ENCODE measurements around the gene COL4A6.
"Not testable (repeated sequence)": the region's sequence is repeated elsewhere in the genome, so short reads cannot be mapped to it uniquely, and the experiment has no call there.

Gene COL4A6
- total RNA-seq: 0 reads per million in 4 donors

- no peak for DNase-seq
Measured at GRCh38 chrX:108438110-108438623, at the start of gene COL4A6. Gene COL4A6, minus strand, starts transcription at chrX:108438422. Its CDS starts 226 bp downstream, at chrX:108438196.

GRCh38 chrX:108485960-108486359 is 47.7 kb upstream of the COL4A6 start:
- DNase-seq: no peak

GRCh38 chrX:108484251-108484650 is 46.0 kb upstream of the COL4A6 start:
- no peak for DNase-seq

GRCh38 chrX:108481528-108481927 is 43.3 kb upstream of the COL4A6 start:
- DNase-seq: not testable (repeated sequence)

GRCh38 chrX:108473979-108474378 is 35.8 kb upstream of the COL4A6 start:
- DNase-seq: no peak

- DNase-seq: no peak
Measured at GRCh38 chrX:108468486-108468885, 30.3 kb upstream of the COL4A6 start.

GRCh38 chrX:108464604-108465003 is 26.4 kb upstream of the COL4A6 start:
- DNase-seq: no peak

GRCh38 chrX:108456971-108457477 is 18.8 kb upstream of the COL4A6 start:
- no peak for DNase-seq

- no peak for DNase-seq
Measured at GRCh38 chrX:108453841-108454240, 15.6 kb upstream of the COL4A6 start.

GRCh38 chrX:108447303-108447702 is 9.1 kb upstream of the COL4A6 start:
- no peak for DNase-seq

- DNase-seq: no peak
Measured at GRCh38 chrX:108442901-108443464, 4.8 kb upstream of the COL4A6 start.

GRCh38 chrX:108439961-108440696 is 1.9 kb upstream of the COL4A6 start:
- DNase-seq: no peak

GRCh38 chrX:108439426-108439942 is 1.3 kb upstream of the COL4A6 start, which contains the start of gene COL4A5:
Gene COL4A5, plus strand, starts transcription at chrX:108439838. Its CDS starts 288 bp downstream, at chrX:108440126.
- no peak for DNase-seq

- no peak for DNase-seq
Measured at GRCh38 chrX:108437349-108438109, 693 bp downstream of the COL4A6 start.

GRCh38 chrX:108435261-108435660 is 3.0 kb downstream of the COL4A6 start:
- no peak for DNase-seq

- no peak for DNase-seq
Measured at GRCh38 chrX:108426262-108426661, 12.0 kb downstream of the COL4A6 start.

- no peak for DNase-seq
Measured at GRCh38 chrX:108420481-108420880, 17.7 kb downstream of the COL4A6 start.

GRCh38 chrX:108419401-108419800 is 18.8 kb downstream of the COL4A6 start:
- DNase-seq: no peak

- no peak for DNase-seq
Measured at GRCh38 chrX:108417257-108417656, 21.0 kb downstream of the COL4A6 start.

- no peak for DNase-seq
Measured at GRCh38 chrX:108415891-108416290, 22.3 kb downstream of the COL4A6 start.

- DNase-seq: no peak
Measured at GRCh38 chrX:108415146-108415545, 23.1 kb downstream of the COL4A6 start.

GRCh38 chrX:108412783-108413182 is 25.4 kb downstream of the COL4A6 start:
- no peak for DNase-seq
